OCI-M1 (cell line): Measurements from ENCODE around the gene SERHL2.
"Not testable (repeated sequence)": the region's sequence is repeated elsewhere in the genome, so short reads cannot be mapped to it uniquely, and the experiment has no call there.

Source experiments
- DNase-seq: peaks from one replicate; lab custom pipeline; 2025; lab: John Stamatoyannopoulos, UW

SERHL2 gene, protein sequence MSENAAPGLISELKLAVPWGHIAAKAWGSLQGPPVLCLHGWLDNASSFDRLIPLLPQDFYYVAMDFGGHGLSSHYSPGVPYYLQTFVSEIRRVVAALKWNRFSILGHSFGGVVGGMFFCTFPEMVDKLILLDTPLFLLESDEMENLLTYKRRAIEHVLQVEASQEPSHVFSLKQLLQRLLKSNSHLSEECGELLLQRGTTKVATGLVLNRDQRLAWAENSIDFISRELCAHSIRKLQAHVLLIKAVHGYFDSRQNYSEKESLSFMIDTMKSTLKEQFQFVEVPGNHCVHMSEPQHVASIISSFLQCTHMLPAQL

DNA sequence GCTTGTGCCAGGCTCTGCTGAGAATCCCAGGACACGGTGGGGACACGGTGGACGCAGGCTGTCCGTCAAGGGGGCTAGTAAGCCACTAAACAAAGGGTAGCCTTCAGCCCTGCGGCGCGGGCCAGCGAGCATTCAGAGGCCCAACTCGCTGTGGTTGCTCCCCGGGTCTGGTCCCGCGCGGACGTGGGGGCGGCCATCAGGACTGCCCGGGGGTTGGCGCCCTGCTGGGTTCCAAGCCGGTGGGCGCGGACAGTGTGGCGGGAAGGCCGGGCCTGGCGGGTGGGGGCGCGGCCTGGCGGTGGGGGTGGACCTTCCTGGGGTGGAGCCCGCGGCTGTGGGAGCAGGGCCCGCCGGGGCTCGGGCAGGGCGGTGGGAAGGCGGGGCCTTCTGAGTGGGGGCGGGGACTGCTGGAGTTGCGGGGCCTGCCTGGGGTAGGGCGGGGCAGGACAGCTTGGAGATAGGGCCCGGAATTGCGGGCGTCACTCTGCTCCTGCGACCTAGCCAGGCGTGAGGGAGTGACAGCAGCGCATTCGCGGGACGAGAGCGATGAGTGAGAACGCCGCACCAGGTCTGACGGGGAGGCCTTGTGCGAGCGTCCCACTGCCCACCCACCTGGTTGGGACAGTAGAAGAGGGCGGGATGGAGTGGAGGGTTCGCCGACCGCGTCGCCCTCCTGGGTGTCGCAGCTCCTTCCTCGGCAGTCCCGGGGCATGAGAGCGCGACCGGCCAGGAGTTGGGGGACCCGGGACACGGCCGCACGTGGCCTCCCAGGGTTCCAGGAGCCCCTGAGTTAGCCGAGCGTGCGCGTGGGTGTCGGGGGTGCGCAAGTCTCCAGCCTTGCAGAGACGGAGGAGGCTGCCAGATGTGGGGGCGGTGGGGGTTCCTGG is at the start of gene SERHL2:
Gene SERHL2 (plus strand): TSS at position 482 of the 887 bp plus-strand sequence. CDS start 65 bp downstream, at position 547.
- DNase-seq = peak; percentile 86

DNA sequence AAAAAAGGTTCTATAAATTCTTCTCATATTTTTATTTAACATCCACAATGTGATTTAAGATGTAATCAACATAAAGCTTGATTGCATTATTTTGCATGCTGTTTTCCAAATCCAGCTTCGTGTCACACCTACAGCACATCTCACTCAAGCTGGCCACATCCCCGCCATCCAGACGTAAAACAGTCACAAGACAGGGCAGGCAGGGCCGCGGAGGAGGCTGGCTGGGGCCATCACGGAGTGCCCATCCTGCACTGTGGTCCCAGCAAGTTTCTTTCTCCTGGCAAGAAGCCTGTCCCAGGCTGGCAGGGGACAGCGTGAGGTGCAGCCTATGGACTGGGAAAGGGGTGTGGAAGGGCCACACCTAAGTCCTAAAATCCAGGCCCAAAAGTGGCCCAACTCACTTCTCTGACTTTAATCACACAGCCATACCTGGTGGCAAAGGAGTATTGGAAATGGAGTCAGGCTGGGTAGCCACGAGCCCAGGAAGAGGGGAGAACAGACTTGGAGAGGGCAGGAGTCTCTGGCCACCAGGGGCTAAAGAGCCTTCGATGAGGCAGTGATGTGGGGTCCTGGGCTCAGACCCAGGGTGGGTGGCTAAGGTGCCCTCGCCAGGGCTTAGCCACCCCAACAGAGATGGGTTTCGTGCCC is 45.3 kb upstream of the SERHL2 start:
- DNase-seq = not testable (repeated sequence)

DNA sequence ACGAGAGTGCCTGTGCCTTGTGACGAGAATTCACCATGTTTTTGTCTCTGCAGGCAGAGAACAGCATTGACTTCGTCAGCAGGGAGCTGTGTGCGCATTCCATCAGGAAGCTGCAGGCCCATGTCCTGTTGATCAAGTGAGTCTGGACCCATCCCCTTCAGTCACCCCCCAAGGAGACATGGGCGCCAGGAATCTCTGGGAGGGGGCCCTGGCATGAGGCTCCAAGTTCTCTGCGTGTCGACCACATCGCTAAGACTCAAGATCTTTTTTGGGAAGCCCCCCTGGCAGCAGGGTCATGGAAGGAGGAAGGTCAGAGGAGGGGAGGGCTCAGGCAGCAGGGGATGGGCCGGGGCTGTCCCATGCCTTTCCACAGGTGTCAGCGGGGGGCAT is 44.8 kb upstream of the SERHL2 start:
- DNase-seq = not testable (repeated sequence)

DNA sequence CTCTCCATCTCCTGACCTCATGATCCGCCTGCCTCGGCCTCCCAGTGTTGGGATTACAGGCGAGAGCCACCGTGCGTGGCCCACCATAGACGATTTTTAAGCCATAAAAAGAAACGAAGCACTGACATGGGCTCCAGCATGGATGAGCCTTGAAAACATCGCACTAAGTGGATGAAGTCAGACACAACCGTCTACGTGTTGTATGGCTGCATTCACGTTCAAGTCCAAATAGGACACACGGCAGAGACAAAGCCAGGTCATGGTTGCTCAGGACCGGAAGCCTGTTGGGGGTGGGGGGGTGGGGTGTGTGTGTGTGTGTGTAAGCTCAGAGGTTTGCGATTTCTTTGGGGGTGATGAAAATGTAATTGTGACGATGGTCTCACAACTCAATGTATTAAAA is 44.2 kb upstream of the SERHL2 start:
- DNase-seq = no peak

DNA sequence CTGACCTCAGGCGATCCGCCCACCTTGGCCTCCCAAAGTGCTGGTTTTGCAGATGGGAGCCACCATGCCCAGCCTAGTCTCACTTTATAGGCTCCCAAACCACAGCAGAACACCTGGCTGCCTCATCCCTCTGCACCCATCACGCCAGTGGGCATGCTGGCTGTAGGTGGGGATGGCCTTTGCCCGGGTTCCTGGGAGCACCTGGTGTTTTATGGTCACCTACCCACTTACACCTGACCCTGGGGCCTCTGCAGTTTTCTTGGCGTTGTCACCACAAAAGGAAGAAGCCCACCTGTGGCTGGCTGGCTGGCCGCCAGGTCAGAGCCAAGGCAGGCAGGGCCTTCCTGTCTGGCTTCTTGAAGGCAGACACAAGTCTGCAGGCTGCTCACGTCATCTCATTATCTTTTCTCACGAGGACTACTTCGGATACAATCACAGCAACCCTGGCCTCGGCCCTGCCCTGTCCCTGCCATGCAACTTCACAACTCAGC is 42.3 kb upstream of the SERHL2 start:
- DNase-seq = no peak

DNA sequence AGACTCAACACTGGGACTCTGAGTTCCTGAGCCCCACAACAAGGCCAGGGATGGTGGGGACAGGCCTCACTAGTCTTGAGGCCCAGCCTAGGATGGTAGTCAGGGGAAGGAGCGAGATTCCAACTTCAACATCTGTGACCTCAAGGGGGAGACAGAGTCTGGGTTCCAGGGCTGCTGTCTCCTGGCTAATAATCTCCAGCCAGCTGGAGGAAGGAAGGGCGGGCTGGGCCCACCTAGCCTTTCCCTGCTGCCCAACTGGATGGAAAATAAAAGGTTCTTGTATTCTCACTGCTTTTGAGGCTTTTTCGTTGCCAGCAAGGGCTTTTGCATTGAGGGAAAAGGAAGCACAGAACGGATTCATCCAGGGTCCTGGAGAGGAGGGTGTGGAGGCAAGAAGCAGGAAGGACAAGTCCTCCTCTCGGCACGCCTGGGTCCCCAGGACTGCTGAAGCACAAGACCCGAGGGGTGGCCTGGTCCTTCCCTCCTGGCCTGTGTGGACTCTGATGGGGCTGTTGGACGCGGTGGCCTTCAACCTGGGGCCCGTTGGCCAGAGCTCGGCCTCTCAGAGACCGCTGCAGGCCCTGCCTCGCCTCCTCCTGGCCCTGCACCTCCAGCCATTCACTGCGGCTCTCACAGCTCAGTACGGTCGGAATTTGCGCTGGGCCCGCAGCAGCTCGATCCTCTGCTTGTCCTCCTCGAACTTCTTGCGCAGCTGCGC is 41.3 kb upstream of the SERHL2 start:
- DNase-seq = peak; percentile 4

DNA sequence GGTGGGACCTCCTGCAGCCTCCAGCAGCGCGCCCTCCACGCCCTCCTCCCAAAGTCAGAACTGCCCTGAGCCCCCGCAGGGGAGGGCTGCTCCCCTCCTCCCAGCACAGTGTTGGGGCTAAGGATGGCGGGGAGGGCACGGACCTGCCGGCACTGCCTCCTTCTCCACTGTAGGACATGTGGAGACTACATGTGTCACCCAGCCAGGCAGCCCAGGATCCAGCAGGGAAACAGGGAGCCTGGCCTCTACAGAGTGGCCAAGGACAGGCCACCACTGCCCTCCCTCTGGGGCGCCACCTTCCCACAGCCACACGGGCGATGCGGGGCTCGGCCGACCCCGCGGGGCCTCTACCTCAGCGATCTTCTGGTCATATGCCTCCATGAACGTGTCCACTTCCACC is 39.4 kb upstream of the SERHL2 start:
- not testable (repeated sequence) for DNase-seq

DNA sequence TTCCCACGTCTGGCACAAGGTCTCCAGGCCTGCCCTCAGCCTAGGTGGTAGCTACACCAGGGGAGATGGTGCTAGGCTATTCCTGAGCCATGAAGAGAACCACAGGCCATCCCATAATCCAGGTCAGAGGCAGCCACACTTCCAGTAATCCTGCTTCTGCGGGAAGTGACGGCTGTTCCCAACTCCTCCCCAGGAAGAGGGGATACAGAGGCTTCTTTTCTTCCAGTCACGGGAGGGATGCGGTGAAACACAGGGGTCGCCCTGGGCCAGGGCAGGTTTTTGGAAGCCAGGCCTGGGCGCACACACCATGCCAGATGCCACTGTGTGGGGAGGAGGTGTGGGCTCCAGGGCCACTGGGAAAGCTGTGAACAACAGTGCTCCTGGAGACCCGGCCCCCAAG is 38.5 kb upstream of the SERHL2 start:
- not testable (repeated sequence) for DNase-seq

DNA sequence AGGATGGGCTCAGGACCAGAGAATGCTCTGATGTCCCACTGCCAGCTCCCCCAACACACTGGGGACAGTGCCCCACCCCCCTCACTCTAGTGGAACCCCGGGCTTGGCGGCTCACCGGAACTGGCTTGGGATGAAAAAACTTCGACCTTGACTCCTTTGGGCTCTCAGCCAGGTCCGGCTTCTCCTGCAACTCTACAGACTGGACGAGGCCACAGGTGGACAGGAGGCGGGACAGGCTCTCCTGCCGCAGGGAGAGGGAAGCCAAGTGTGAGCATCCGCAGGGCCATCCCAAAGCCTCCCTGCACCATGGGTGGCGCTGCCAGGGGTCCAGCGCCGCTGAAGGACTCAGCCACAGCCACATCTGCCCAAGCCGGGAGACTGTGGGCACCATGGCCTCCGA is 37.9 kb upstream of the SERHL2 start:
- DNase-seq = no peak

DNA sequence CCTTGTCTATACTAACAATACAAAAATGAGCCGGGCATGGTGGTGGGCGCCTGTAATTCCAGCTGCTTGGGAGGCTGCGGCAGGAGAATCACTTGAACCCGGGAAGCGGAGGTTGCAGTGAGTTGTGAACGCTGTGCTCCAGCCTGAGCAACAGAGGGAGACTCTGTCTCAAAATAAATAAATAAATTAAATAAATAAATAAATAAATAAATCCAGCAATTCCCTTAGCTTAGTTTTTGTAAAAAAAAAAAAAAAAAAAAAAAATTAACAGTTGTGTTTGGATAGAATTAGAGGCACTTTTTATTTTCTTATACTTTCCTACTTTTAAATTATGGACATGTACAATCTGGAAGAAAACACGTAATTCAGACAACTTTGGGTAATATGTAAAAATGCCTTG is 36.7 kb upstream of the SERHL2 start:
- DNase-seq = not testable (repeated sequence)

DNA sequence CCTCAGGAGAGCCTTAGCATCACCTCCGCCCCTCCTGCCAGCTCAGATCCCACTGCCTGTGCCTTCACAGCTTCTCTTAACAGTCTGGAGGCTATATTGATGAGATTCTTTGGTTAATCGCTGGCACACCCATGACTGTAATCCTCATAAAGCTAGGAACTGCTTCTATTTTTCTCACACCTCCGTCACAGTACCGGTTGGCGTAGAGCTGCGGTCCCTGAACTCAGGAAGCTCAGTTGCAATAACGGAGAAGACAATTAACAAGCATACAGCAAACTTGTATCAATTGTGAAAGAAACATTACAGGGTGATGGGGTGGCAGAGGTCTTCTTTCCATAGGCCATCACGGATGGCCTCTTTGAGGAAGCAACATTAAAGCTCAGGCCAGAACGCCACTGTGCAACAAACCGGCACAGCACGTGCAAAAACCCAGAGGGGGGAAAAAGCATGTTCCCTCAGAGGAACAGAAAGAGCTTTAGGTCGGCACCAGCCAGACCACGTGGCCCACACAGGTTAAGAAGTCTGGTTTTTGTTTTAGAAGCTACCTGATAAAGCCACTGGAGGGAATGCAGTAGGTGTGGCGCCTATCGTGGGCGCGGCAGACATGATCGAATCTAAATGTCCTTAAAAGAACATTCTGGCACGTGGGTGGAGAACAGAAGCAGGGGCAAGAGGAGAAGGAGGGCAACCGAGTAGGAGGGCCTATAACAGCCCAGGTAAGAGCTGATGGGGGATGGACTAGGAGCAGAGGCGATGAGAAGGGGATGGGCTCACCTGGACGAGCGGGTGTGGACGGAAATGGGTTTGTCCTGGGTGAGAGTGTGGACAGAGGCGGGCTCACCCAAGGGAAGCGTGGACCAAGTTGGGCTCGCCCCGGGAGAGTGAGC is 34.9 kb upstream of the SERHL2 start:
- DNase-seq = not testable (repeated sequence)

DNA sequence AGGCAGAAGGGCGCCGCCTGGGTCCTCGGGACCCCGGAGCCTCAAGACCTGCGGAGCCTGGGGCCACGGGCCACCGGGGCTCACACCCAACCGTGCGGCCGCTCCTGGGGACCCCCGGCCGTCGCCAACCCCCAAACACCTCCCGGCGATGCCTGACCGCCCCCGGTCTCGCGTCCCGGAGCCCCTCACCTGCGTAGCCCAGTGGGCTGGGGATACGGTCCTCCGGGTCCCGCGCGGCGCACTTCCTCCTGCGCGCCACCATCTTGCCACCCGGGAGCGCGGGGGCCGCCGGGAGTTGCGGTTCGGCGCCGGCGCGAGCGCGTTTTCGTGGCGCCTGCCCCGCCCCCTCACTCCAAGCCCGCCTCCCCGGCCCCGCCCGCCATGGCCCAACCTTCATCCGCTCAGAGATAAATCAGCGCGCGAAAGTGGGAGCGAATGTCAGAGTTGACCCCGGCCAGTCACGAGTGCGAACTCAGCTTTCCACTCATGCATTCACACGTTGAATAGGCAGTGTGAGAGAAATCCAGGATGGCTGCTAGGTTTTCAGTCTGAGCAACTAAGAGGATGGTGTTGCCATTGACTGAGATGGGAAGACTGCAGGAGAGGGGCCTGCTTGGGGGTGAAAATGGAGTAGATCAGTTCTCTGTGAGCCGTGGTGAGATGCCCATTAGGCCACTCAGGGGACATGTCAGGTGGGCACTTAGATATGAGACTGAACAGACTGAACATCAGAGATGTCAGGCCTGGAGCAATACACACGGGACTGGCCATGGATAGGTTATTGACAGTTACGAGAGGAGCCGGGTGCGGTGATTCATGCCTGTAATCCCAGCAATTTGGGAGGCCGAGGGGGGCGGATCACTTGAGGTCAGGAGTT is 34.0 kb upstream of the SERHL2 start, which contains the start of gene RRP7A:
Gene RRP7A (minus strand): TSS at position 272 of the 877 bp plus-strand sequence. CDS start 10 bp downstream, at position 262.
- peak; percentile 87 for DNase-seq

DNA sequence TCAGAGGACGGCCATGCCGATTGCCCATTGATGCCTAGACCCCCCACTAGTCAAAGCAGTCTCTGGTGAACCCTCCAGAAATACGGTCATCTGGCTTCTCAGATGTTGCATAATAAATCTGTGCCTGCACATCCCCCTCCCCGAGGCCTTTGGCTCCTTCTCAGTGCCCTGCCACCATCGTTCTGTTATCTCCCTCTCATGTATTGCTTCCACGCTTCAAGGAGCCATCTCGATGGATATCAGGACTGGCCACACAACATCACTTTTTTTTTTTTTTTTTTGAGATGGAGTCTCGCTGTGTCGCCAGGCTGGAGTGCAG is 32.6 kb upstream of the SERHL2 start:
- no peak for DNase-seq

DNA sequence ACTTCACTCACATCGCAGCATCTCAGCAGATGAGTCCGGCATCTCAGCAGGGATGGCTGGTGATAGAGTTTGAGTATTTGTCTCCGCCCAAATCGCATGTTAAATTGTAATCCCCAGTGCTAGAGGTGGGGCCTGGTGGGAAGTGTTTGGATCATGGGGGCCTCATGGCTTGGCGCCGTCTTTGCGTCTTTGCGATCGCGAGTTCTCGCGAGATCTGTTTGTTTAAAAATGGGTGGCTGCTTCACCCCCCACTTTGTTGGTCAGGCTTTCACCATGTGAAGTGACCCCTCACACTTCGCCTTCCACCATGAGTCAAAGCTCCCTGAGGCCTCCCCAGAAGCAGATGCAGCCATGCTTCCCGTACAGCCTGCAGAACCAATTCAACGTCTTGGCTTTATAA is 31.2 kb upstream of the SERHL2 start:
- no peak for DNase-seq

DNA sequence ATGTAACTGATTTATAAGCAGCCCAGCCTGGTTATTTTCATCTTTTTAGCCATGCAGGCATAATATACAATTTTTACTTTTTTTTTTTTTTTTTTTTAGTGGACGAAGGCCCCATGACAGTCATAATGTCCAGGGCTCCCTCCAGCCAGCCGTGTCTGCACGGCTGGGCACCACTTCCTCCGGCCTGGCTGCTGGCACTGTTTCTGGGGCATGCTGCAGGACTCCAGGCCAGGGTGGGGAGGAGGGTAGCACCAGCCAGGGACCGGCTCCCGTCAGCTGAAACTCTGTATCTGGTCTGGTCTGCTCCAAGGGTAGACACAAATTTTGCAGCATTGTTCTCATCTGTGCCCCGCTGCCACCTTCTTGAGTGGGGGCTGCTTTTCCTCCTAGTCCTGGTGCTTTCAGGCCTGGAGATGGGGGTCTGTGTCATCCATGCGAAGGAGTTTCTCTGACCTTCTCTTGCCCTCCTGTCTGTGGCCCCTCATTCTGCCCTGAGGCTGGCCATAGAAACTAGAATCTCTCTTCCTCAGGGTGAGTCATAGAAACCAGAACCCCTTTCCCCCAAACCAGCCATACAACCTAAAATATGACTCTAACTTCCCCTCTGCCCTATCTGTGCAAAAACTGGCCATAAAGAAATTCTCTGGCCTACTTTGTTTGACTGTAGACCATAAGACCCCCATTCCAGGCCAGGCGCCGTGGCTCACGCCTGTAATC is 25.0 kb upstream of the SERHL2 start:
- DNase-seq = no peak

DNA sequence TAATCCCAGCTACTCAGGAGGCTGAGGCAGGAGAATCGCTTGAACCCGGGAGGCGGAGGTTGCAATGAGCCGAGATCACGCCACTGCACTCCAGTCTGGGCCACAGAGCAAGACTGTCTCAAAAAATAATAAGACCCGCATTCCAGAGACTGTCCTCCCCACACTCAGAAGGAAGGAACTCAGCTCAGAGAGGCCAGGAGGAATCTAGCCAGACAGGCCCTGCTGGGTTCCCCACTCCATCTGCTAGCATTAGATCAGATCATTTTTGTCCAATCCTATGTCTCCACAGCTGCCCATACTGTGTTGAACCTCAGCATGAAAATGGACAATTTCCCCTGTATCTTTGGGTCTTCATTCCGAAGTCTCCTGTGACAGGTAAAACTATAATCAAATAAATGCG is 24.3 kb upstream of the SERHL2 start:
- DNase-seq = not testable (repeated sequence)

DNA sequence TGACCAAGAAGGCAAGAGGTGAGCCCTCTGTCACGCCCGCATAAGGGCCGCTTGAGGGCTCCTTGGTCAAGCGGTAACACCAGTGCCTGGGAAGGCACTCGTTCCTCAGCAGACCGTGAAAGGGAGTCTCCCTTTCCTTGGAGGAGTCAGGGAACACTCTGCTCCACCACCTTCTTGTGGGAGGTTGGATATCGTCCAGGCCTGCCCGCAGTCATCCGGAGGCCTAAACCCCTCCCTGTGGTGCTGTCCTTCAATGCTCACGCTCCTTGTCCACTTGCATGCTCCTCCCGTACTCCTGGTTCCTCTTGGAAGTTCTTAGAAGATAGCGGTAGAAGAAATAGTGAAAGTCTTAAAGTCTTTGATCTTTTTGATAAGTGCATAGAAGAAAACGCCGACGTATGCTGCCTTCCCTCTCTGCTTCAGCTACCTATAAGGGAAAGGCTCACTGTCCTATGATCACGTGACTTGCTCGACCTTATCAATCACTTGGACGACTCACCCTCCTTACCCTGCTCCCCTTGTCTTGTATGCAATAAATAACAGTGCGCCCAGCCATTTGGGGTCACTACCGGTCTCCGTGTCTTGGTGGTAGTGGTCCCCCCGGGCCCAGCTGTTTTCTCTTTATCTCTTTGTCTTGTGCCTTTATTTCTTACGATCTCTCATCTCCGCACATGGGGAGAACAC is 22.2 kb upstream of the SERHL2 start:
- not testable (repeated sequence) for DNase-seq

DNA sequence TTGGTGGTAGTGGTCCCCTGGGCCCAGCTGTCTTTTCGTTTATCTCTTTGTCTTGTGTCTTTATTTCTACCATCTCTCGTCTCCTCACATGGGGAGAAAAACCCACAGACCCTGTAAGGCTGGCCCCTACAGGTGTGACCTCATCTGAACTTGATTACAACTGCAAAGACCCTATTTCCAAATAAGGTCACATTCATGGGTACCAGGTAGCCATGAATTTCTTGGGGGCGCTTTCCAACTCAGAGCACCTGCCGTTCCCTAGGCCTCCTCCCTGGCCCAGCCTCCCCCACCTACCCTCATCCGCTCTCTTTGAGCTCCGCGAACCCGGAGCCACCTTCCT is 20.1 kb upstream of the SERHL2 start:
- DNase-seq = no peak
